Esophagus muscularis mucosa (tissue), 4 donors: ENCODE results near the gene ANKS1A. TPM values are rescaled to one million over a fixed set of nuclear protein-coding genes. Genes with fewer than 3 reads are reported as not detected.
A peak's percentile ranks its signal among the peaks of the same experiment; 100 is the strongest.

Experiments
- DNase-seq: peaks from one replicate; pipeline ENCODE4 v3.0.0-alpha.2; 2017; ENCODE audit errors: extremely low spot score
- H3K27ac ChIP-seq, 4 donors: fragments of 200-600 bp; sonication (generic); replicated peaks in 1 of 4; 1 replicate in 3 of 4; 2 replicates in 1 of 4; pipeline ENCODE4 v1.5.1; 2016 to 2019; ENCODE audit warnings: mild to moderate bottlenecking in 1 of 4
- H3K27me3 ChIP-seq, 4 donors: fragments of 200-600 bp; sonication (generic); one replicate each; pipeline versions ENCODE4 v1.5.1 to v1.6.0; 2016 to 2019
- H3K36me3 ChIP-seq, 4 donors: fragments of 200-600 bp; sonication (generic); one replicate each; pipeline ENCODE4 v1.5.1; 2016 to 2019
- H3K4me1 ChIP-seq, 4 donors: fragments of 200-600 bp; sonication (generic); one replicate each; pipeline ENCODE4 v1.5.1; 2016 to 2019
- H3K4me3 ChIP-seq, 4 donors: fragments of 200-600 bp; sonication (generic); 1 replicate in 2 of 4; 2 replicates in 2 of 4; pipeline ENCODE4 v1.5.1; 2016 to 2019; ENCODE audit warnings: mild to moderate bottlenecking in 4 of 4, moderate library complexity in 1 of 4
- H3K9me3 ChIP-seq, 4 donors: fragments of 200-600 bp; sonication (generic); 1 replicate in 3 of 4; 2 replicates in 1 of 4; pipeline ENCODE4 v1.5.1; 2016 to 2019
- EP300 ChIP-seq: sonication (generic); formaldehyde crosslinking; IDR thresholded peaks from one replicate; pipeline ENCODE4 v1.6.1; 2017; ENCODE audit warnings: antibody characterized with exemption
- POLR2A ChIP-seq: fragments of 450-650 bp; IDR thresholded peaks from one replicate; pipeline ENCODE4 v1.6.1; 2017; ENCODE audit warnings: antibody characterized with exemption, moderate library complexity, mild to moderate bottlenecking, low read depth
- POLR2AphosphoS5 ChIP-seq, 2 donors: sonication (generic); formaldehyde crosslinking; IDR thresholded peaks; one replicate each; pipeline ENCODE4 v1.6.1; 2017; ENCODE audit warnings: antibody characterized with exemption in 2 of 2
- WGBS: methylation state at CpG from one replicate; pipeline ENCODE4 v1.1.5; 2018; 5-methylcytosine and 5-hydroxymethylcytosine counted together
- intact Hi-C: fragments of 100-400 bp; cut with DNase I; formaldehyde crosslinking; loops from one replicate; pipeline ENCODE4 v1.15.1; 2023
- total RNA-seq, 4 donors: library from RNA; depleted of rRNA; stranded (reverse); fragments of >200 nt; gene quantifications; one replicate each; pipeline versions ENCODE4 v1.1.0 to v1.2.1, GENCODE V29; 2016
- TF ChIP-seq, protein P1 (sequence below), 3 experiments: fragments of 200-600 bp in 2 of 3; fragments of 450-650 bp in 1 of 3; sonication (generic) in 2 of 3; IDR thresholded peaks; one replicate each; pipeline ENCODE4 v1.5.1; 2017 to 2019; ENCODE audit warnings: antibody characterized with exemption in 3 of 3, mild to moderate bottlenecking in 2 of 3, moderate library complexity in 1 of 3

ANKS1A gene
- total RNA-seq, 4 donors from 2014 or later: 68.3 to 132 (median 98.7) TPM

DNA sequence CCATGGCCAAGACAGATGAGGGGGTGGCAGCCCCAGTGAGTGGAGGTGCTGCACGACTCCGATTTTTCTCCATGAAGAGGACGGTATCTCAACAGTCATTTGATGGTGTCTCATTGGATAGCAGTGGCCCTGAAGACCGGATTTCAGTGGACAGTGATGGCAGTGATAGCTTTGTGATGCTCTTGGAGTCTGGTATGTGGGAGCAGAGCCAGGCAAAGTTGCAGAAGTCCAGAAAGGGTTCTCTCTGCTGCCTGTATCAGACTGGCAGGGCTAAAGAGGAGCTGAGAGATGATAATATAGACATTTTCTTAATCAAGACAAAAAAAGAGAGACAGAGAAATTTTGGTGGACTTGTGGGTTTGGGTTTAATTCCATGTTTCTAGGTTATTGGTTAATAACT, 25.0 kb upstream of the ANKS1A start:
- TF ChIP-seq, protein P1, sequence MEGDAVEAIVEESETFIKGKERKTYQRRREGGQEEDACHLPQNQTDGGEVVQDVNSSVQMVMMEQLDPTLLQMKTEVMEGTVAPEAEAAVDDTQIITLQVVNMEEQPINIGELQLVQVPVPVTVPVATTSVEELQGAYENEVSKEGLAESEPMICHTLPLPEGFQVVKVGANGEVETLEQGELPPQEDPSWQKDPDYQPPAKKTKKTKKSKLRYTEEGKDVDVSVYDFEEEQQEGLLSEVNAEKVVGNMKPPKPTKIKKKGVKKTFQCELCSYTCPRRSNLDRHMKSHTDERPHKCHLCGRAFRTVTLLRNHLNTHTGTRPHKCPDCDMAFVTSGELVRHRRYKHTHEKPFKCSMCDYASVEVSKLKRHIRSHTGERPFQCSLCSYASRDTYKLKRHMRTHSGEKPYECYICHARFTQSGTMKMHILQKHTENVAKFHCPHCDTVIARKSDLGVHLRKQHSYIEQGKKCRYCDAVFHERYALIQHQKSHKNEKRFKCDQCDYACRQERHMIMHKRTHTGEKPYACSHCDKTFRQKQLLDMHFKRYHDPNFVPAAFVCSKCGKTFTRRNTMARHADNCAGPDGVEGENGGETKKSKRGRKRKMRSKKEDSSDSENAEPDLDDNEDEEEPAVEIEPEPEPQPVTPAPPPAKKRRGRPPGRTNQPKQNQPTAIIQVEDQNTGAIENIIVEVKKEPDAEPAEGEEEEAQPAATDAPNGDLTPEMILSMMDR (IDR thresholded peaks at IDR 0.05): no peak
- TF ChIP-seq EP300: no peak
- TF ChIP-seq POLR2A: no peak
- no peaks in the 10 kb centered on the region for H3K27me3 ChIP-seq
- peaks cover 9 to 71% (median 45%) of the 10 kb centered on the region in 4 donors for H3K36me3 ChIP-seq
- H3K27ac ChIP-seq: no peak overlapping the region
- H3K4me1 ChIP-seq: no peaks in the 10 kb centered on the region
- DNase-seq: no peak
- no peaks in the 10 kb centered on the region for H3K9me3 ChIP-seq
- intact Hi-C loops: no loop called here
- H3K4me3 ChIP-seq: no peak overlapping the region
- 74% methylated on average over 4 of the region's 4 CpGs for WGBS

DNA sequence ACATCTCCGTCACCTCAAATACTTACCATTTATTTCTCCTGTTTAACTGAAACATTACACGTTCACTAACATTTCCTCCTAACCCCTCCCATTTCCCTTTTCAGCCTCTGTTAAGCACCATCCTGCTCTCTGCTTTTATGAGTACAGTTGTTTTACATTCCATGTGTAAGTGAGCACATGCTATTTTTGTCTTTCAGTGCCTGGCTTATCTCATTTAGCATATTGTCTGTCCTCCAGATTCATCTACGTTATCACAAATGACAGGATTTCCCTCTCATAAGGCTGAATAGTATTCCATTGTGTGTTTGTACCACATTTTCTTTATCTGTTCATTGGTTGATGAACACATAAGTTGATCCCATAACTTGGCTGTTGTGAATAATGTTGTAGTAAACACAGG, 23.9 kb upstream of the ANKS1A start:
- Histone ChIP-seq H3K27ac (no peak overlapping the region), H3K4me1 (no peaks in the 10 kb centered on the region), H3K9me3 (no peaks in the 10 kb centered on the region), H3K4me3 (no peak overlapping the region), H3K36me3 (peaks cover 10 to 69% (median 40%) of the 10 kb centered on the region in 4 donors), H3K27me3 (no peaks in the 10 kb centered on the region)
- WGBS: 54% methylated on average over 3 of the region's 3 CpGs
- intact Hi-C loops: no loop called here
- no peak for DNase-seq
- TF ChIP-seq, protein P1 (IDR thresholded peaks at IDR 0.05): no peak
- no peak for TF ChIP-seq POLR2AphosphoS5 (IDR thresholded peaks at IDR 0.05)
- TF ChIP-seq POLR2A: no peak
- TF ChIP-seq EP300: no peak

DNA sequence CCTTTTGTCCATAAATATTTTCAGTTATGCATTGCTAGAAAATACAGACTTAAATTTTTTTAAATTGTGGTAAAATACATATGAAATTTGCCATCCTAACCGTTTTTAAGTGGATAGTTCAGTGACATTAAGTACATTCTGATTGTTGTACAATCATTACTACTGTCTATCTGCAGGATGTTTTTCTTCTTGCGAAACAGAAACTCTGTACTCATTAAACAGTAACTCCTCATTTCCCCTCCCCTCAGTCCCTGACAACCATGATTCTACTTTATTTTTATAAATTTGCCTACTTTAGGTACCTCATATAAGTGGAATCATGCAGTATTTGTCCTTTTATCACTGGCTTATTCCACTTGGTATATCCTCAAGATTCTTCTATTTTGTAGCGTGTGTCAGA, 22.5 kb upstream of the ANKS1A start:
- Histone ChIP-seq H3K27me3 (no peaks in the 10 kb centered on the region), H3K27ac (no peak overlapping the region), H3K4me1 (no peaks in the 10 kb centered on the region), H3K4me3 (no peak overlapping the region), H3K36me3 (peaks cover 17 to 72% (median 45%) of the 10 kb centered on the region in 4 donors), H3K9me3 (no peaks in the 10 kb centered on the region)
- intact Hi-C loops: no loop called here
- WGBS: 83% methylated on average over 3 of the region's 3 CpGs
- no peak for DNase-seq
- no peak for TF ChIP-seq POLR2A
- TF ChIP-seq POLR2AphosphoS5 (IDR thresholded peaks at IDR 0.05): no peak
- TF ChIP-seq, protein P1 (IDR thresholded peaks at IDR 0.05): no peak
- no peak for TF ChIP-seq EP300

DNA sequence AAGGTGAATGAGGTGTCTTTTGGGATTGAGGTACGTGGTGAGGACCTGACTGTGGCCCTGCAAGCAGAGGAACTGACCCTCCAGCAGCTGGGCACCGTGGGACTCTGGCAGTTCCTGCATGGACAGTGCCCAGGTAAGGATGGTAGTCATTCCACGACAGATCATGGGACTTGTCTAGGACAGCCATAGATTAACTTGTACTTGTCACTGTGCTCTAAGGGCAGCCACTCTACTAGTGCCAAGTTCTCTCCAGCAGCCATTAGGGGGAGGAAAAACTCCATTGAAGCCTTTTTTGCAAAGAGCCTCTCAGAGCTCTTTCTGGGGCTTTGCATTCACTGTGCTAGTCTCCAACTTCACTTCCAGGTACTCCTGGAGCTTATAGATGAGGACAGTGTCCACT, 21.6 kb upstream of the ANKS1A start:
- intact Hi-C loops: no loop called here
- no peaks in the 10 kb centered on the region for H3K27me3 ChIP-seq
- no peaks in the 10 kb centered on the region for H3K4me1 ChIP-seq
- TF ChIP-seq POLR2A: no peak
- TF ChIP-seq, protein P1 (IDR thresholded peaks at IDR 0.05): no peak
- no peak for TF ChIP-seq POLR2AphosphoS5 (IDR thresholded peaks at IDR 0.05)
- TF ChIP-seq EP300: no peak
- no peak overlapping the region for H3K4me3 ChIP-seq
- H3K27ac ChIP-seq: no peak overlapping the region
- peak; percentile 62 for DNase-seq
- WGBS: 79% methylated on average over 2 of the region's 3 CpGs
- H3K9me3 ChIP-seq: no peaks in the 10 kb centered on the region
- H3K36me3 ChIP-seq: peaks cover 24 to 82% (median 53%) of the 10 kb centered on the region in 4 donors

DNA sequence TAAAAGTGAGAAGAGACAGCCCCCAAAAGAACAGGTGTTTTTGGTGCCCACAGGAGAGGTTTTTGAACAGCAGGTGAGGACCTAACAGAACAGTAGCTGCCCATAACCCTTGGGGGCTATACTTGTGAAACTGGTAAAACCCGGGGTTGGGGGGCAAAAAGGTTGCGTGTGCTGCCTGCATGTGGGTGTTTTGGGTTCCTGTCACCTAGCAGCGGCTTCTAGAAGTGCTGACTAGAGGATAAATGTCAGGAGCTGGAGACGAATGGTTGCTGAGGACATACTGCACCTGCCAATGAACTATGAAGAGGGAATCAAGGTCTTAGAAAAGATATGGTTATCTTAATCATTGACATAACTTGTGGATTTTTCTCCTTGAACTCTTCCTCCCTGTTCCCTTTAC, 17.2 kb upstream of the ANKS1A start:
- Histone ChIP-seq H3K4me1 (no peaks in the 10 kb centered on the region), H3K4me3 (no peak overlapping the region), H3K27ac (no peak overlapping the region), H3K9me3 (no peaks in the 10 kb centered on the region), H3K36me3 (peaks cover 28 to 97% (median 90%) of the 10 kb centered on the region in 4 donors), H3K27me3 (no peaks in the 10 kb centered on the region)
- intact Hi-C loops: no loop called here
- WGBS: 86% methylated on average over 4 of the region's 4 CpGs
- peak; percentile 68 for DNase-seq
- TF ChIP-seq, protein P1 (IDR thresholded peaks at IDR 0.05): no peak
- TF ChIP-seq EP300 (no peak), POLR2AphosphoS5 (IDR thresholded peaks at IDR 0.05) (no peak), POLR2A (no peak)
